ENCODE data around the gene ZGPAT. TPM values are rescaled to one million over a fixed set of nuclear protein-coding genes. Genes with fewer than 3 reads are reported as not detected.

ZGPAT gene
- total RNA-seq, 1 experiment from 2014 or later = 27.6 TPM

- Histone ChIP-seq H2BK5ac (ENCODE audit: insufficient read length, low read length) (no peak overlapping the region), H4K91ac (ENCODE audit: insufficient read length, low read depth, low read length) (no peak overlapping the region), H3K9me3 (ENCODE audit: control insufficient read depth, low read depth, low read length) (no peaks in the 10 kb centered on the region), H3K4ac (ENCODE audit: low read depth, low read length) (no peak overlapping the region), H2BK15ac (ENCODE audit: low read depth, low read length) (no peak overlapping the region), H2BK12ac (ENCODE audit: insufficient read length, low read depth, low read length) (no peak overlapping the region), H2AFZ (ENCODE audit: low read length) (no peak overlapping the region), H3K4me2 (ENCODE audit: insufficient read depth, insufficient read length, low read length) (no peak overlapping the region), H4K5ac (ENCODE audit: insufficient read length, low read depth, low read length) (no peak overlapping the region), H3K23me2 (ENCODE audit: insufficient read length, low read depth, low read length, poor library complexity, severe bottlenecking) (peaks cover 5% of the 10 kb centered on the region), H4K20me1 (ENCODE audit: control insufficient read depth, insufficient read depth, insufficient read length) (no peaks in the 10 kb centered on the region), H3K27me3 (ENCODE audit: insufficient read depth, low read length) (no peaks in the 10 kb centered on the region), H3T11ph (ENCODE audit: low read length) (no peak overlapping the region), H3K4me1 (ENCODE audit: insufficient read depth, low read length) (no peaks in the 10 kb centered on the region), H3K79me1 (ENCODE audit: insufficient read depth, low read depth, low read length, poor library complexity, severe bottlenecking) (peaks cover 3% of the 10 kb centered on the region), H3K18ac (ENCODE audit: insufficient read length, low read depth, low read length) (no peak overlapping the region), H2AK5ac (ENCODE audit: insufficient read length, low read length) (no peak overlapping the region), H3K14ac (ENCODE audit: insufficient read depth, low read length) (no peak overlapping the region; the same call in 1 of the 2 replicates), H3K9ac (ENCODE audit: extremely low read depth, insufficient read length, low read length) (no peak overlapping the region), H3K27ac (ENCODE audit: insufficient read length, low read depth, low read length) (no peak overlapping the region), H3K79me2 (ENCODE audit: insufficient read depth, low read length) (peaks cover 2% of the 10 kb centered on the region; the same call in 1 of the 2 replicates), H2BK20ac (ENCODE audit: low read depth, low read length, poor library complexity, severe bottlenecking) (no peak overlapping the region), H3K56ac (ENCODE audit: insufficient read length, low read depth, low read length) (no peak overlapping the region), H3K23ac (ENCODE audit: insufficient read length, low read depth, low read length) (no peak overlapping the region), H4K8ac (replicated peaks; ENCODE audit: insufficient read length, low read depth, low read length) (no peak overlapping the region), H2BK120ac (ENCODE audit: low read depth, low read length, poor library complexity, severe bottlenecking) (no peak overlapping the region)
- Mint-ChIP-seq H3K4me1 (peaks cover 4 to 14% of the 10 kb centered on the region in 2 experiments), H3K36me3 (ENCODE audit: insufficient read depth in 1 of 3, low read depth in 3 of 3) (peaks cover 16 to 28% (median 26%) of the 10 kb centered on the region in 3 experiments; a peak in 6 of 7 replicates), H3K4me3 (no peak overlapping the region; a peak in 1 of 5 replicates), H3K27ac (no peak overlapping the region), H3K27me3 (ENCODE audit: low read depth) (peaks cover 3% of the 10 kb centered on the region; the same call in 1 of the 2 replicates), H3K9me3 (no peaks in the 10 kb centered on the region)
- TF ChIP-seq, protein P1, sequence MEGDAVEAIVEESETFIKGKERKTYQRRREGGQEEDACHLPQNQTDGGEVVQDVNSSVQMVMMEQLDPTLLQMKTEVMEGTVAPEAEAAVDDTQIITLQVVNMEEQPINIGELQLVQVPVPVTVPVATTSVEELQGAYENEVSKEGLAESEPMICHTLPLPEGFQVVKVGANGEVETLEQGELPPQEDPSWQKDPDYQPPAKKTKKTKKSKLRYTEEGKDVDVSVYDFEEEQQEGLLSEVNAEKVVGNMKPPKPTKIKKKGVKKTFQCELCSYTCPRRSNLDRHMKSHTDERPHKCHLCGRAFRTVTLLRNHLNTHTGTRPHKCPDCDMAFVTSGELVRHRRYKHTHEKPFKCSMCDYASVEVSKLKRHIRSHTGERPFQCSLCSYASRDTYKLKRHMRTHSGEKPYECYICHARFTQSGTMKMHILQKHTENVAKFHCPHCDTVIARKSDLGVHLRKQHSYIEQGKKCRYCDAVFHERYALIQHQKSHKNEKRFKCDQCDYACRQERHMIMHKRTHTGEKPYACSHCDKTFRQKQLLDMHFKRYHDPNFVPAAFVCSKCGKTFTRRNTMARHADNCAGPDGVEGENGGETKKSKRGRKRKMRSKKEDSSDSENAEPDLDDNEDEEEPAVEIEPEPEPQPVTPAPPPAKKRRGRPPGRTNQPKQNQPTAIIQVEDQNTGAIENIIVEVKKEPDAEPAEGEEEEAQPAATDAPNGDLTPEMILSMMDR (conservative IDR thresholded peaks at IDR 0.05) = no peak
- WGBS (ENCODE audit: extremely low coverage, insufficient read length, low lambda C conversion rate) = no CpG with 5 or more reads among the region's 16 CpGs
- no peak for DNase-seq
These were observed 5.7 kb upstream of the ZGPAT start for GRCh38 chr20:63702036-63702665.

Measured in H9 (cell line).